ENCODE measurements around the gene PARS2. TPM values are rescaled to one million over a fixed set of nuclear protein-coding genes. Genes with fewer than 3 reads are reported as not detected.

PARS2 gene
- total RNA-seq, 6 donors from 2014 or later = 1.0 to 4.8 (median 3.9) TPM

GRCh38 chr1:54710841-54711240 lies 53.5 kb downstream of the PARS2 start:
- TF ChIP-seq EP300 (IDR thresholded peaks at IDR 0.05) = no peak
- no peak for TF ChIP-seq POLR2AphosphoS5 (IDR thresholded peaks at IDR 0.05)
- no peak for TF ChIP-seq CTCF (IDR thresholded peaks at IDR 0.05)
- no peak for TF ChIP-seq POLR2A (IDR thresholded peaks at IDR 0.05)
- Histone ChIP-seq H3K4me1 (peaks cover 4 to 10% (median 6%) of the 10 kb centered on the region in 4 donors), H3K4me3 (no peak overlapping the region), H3K27ac (no peak overlapping the region), H3K9me3 (no peaks in the 10 kb centered on the region), H3K36me3 (no peaks in the 10 kb centered on the region), H3K27me3 (no peaks in the 10 kb centered on the region)
- WGBS, 2 donors = 77 to 80% methylated on average over 6 of the region's 6 CpGs
- ATAC-seq (ENCODE audit: low FRiP score in 2 of 2) (no peak), DNase-seq (no peak)

DNA sequence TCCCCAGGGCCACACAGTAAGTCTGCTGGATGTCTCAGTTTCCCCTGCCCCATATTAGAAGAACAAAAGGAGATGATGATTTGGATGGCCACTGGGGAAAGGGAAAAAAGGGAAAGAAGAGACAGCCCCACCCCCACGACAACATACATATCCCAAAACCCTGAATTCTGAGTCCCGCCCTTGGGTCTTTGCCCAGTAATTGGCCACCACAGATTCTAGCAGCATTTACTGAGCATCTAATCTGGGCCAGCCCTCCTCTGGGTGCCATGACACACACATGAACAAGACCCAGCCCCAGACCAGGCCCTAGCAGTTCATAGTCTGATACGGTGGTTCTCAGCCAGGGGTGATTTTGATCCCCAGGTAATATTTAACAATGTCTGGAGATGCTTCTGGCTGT lies 53.9 kb downstream of the PARS2 start:
- TF ChIP-seq CTCF (IDR thresholded peaks at IDR 0.05) (no peak), EP300 (IDR thresholded peaks at IDR 0.05) (no peak), POLR2A (IDR thresholded peaks at IDR 0.05) (no peak), POLR2AphosphoS5 (IDR thresholded peaks at IDR 0.05) (no peak)
- peaks cover 4 to 8% (median 6%) of the 10 kb centered on the region in 4 donors for H3K4me1 ChIP-seq
- WGBS, 2 donors = 80 to 83% methylated on average over 3 of the region's 3 CpGs
- H3K9me3 ChIP-seq = no peaks in the 10 kb centered on the region
- no peak overlapping the region for H3K4me3 ChIP-seq
- H3K27me3 ChIP-seq = no peaks in the 10 kb centered on the region
- DNase-seq (no peak), ATAC-seq (ENCODE audit: low FRiP score in 2 of 2) (no peak)
- H3K36me3 ChIP-seq = no peaks in the 10 kb centered on the region
- no peak overlapping the region for H3K27ac ChIP-seq

DNA sequence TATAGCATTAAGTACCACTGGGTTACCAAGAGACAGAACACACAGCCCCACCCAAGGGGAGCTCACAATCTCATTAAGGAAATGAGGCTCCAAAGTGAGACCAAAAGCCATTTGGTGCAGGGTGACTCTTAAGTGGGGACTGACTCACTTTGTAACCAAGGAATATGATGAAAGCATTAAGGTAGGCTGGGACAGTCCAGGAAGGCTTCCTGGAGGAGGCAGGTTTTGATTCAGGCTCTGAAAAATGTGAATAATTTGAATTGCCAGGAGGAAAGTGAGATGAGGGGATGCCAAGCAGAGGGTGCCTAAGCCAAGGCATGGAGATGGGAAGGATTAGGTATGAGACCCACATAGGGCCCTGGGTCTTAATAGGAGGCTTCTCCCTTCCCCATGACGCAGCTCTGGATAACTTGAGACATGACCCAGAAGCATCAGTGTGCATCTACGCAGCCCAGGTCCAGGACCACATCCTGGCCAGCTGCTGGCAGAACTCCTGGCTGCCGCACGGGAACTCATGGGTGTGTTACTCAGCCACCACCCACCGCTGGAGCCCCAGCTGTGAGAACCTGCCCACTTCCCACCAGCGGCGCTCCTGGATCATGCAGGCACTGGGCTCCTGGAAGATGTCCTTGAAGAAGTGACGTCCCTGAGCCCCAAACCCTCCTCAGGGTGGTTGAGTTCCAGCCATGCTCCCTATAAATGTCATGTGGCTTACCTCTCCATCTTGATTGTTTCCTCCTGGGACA lies 54.6 kb downstream of the PARS2 start:
- DNase-seq = no peak
- 85% methylated on average over 8 of the region's 8 CpGs; no CpG with 5 or more reads in 1 of the 2 donors for WGBS, 2 donors
- peaks cover 0 to under 1% (median under 1%) of the 10 kb centered on the region in 4 donors for H3K4me1 ChIP-seq
- H3K36me3 ChIP-seq = no peaks in the 10 kb centered on the region
- H3K27ac ChIP-seq = no peak overlapping the region
- TF ChIP-seq EP300 (IDR thresholded peaks at IDR 0.05) (no peak), POLR2A (IDR thresholded peaks at IDR 0.05) (no peak), CTCF (IDR thresholded peaks at IDR 0.05) (no peak), POLR2AphosphoS5 (IDR thresholded peaks at IDR 0.05) (no peak)
- no peak for ATAC-seq (ENCODE audit: low FRiP score in 2 of 2)
- no peak overlapping the region for H3K4me3 ChIP-seq
- no peaks in the 10 kb centered on the region for H3K27me3 ChIP-seq
- no peaks in the 10 kb centered on the region for H3K9me3 ChIP-seq

- H3K36me3 ChIP-seq = no peaks in the 10 kb centered on the region
- H3K4me1 ChIP-seq = no peaks in the 10 kb centered on the region
- TF ChIP-seq POLR2AphosphoS5 (IDR thresholded peaks at IDR 0.05) = no peak
- H3K27me3 ChIP-seq = no peaks in the 10 kb centered on the region
- ATAC-seq (ENCODE audit: low FRiP score in 2 of 2) (no peak), DNase-seq (no peak)
- H3K4me3 ChIP-seq = no peak overlapping the region
- no peak overlapping the region for H3K27ac ChIP-seq
- no peaks in the 10 kb centered on the region for H3K9me3 ChIP-seq
These were observed 55.9 kb downstream of the PARS2 start for GRCh38 chr1:54708385-54708784.

Other genes with a start within 250 kb of the PARS2 start
- 10 to 100 TPM in 1 of 6 donors, 1 to 10 TPM in 5; 2.3 to 13.6 (median 7.0) TPM for gene ACOT11, start 216.3 kb downstream of the PARS2 start, total RNA-seq
- not detected for gene FAM151A, start 141.0 kb downstream of the PARS2 start, total RNA-seq
- 10 to 100 TPM in 2 of 6 donors, 1 to 10 TPM in 4; 1.2 to 10.5 (median 2.2) TPM for gene MROH7, start 122.7 kb downstream of the PARS2 start, total RNA-seq
- 10 to 100 TPM in 5 of 6 donors, 1 to 10 TPM in 1; 6.1 to 28.1 (median 17.0) TPM for gene TTC4, start 48.7 kb downstream of the PARS2 start, total RNA-seq
- gene TTC22, start 36.8 kb upstream of the PARS2 start, total RNA-seq = 10 to 100 TPM in 4 of 6 donors, 1 to 10 TPM in 2; 6.9 to 15.7 (median 12.1) TPM
- 100 to 1,000 TPM; 188 to 863 (median 555) TPM for gene DHCR24, start 122.7 kb upstream of the PARS2 start, total RNA-seq
- gene TMEM61, start 216.1 kb upstream of the PARS2 start, total RNA-seq = 1 to 10 TPM in 5 of 6 donors, not detected in 1; 2.3 to 8.1 (median 2.9) TPM
- under 1 TPM in 2 of 6 donors, not detected in 4; under 0.01 to 0.10 TPM for gene BSND, start 234.4 kb upstream of the PARS2 start, total RNA-seq

Measured in upper lobe of left lung (tissue), 6 donors.